ENCODE measurements around the gene FGFR3. TPM values are rescaled to one million over a fixed set of nuclear protein-coding genes. Genes with fewer than 3 reads are reported as not detected.

FGFR3 gene
- total RNA-seq, 4 donors from 2014 or later, result 0.78 to 5.1 (median 1.6) TPM

DNA sequence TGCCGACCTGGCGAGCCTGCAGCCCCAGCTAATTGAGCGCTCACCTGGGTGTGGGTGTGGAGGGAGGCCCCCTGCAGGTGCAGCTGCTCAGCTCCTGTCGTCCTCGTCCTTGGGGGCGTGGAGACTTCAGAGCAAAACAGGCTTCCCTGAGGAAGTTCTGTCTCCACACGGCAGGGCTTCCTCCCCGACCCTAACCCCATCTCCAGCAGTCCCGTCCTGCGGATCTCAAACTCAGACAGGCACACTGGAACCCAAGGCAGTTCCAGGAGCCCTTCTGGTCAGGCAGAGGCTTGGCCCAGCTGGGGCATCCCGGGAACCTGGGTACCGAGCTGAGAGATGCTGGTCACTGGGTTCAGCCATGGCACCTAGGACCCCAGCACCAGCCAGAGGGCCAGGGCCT is 47.4 kb upstream of the FGFR3 start:
- H3K27ac ChIP-seq, result no peak overlapping the region
- no peaks in the 10 kb centered on the region for H3K9me3 ChIP-seq
- no peak overlapping the region for H3K4me3 ChIP-seq (replicated peaks in 1 of 3)
- no peak for DNase-seq
- TF ChIP-seq POLR2A (IDR thresholded peaks at IDR 0.05), result no peak
- TF ChIP-seq, protein P1, sequence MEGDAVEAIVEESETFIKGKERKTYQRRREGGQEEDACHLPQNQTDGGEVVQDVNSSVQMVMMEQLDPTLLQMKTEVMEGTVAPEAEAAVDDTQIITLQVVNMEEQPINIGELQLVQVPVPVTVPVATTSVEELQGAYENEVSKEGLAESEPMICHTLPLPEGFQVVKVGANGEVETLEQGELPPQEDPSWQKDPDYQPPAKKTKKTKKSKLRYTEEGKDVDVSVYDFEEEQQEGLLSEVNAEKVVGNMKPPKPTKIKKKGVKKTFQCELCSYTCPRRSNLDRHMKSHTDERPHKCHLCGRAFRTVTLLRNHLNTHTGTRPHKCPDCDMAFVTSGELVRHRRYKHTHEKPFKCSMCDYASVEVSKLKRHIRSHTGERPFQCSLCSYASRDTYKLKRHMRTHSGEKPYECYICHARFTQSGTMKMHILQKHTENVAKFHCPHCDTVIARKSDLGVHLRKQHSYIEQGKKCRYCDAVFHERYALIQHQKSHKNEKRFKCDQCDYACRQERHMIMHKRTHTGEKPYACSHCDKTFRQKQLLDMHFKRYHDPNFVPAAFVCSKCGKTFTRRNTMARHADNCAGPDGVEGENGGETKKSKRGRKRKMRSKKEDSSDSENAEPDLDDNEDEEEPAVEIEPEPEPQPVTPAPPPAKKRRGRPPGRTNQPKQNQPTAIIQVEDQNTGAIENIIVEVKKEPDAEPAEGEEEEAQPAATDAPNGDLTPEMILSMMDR (IDR thresholded peaks at IDR 0.05), result no peak
- 83% methylated on average over 11 to 12 of the region's 12 CpGs for WGBS, 2 donors
- H3K27me3 ChIP-seq, result no peaks in the 10 kb centered on the region
- intact Hi-C loops (cut with DNase I), result loop anchor here (5.0 kb wide), 2 partner anchors 62 to 442 kb away; no protein-coding TSS in a partner anchor
- H3K36me3 ChIP-seq, result no peaks in the 10 kb centered on the region
- peaks cover 0 to 5% of the 10 kb centered on the region in 2 donors for H3K4me1 ChIP-seq

DNA sequence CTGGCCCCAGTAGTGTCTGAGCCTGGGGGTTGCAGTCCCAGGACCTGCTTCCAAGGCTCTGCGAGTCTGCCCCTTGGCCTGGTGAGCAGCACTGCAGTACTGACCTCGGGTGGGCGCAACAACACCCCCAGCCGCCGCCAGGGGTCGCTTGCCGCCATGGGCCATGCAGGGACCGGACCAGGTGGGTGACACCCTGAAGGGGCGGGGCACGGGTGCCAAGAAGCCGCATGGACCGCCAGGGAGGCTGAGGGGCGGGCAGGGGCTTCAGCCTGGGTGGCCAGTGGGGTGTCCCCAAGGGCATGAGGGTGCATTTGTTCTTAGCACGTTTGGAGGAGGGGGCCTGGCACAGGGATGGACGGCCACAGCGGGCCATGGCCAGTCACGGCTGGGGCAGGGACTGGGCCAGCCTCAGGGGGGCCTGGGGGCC is 46.8 kb upstream of the FGFR3 start:
- intact Hi-C loops (cut with DNase I), result loop anchor here (5.0 kb wide), 2 partner anchors 61 to 441 kb away; no protein-coding TSS in a partner anchor
- DNase-seq, result peak; percentile 68 to 75
- no peak for TF ChIP-seq POLR2A (IDR thresholded peaks at IDR 0.05)
- TF ChIP-seq, protein P1 (IDR thresholded peaks at IDR 0.05), result peak; percentile 59 to 84 (median 70)
- H3K9me3 ChIP-seq, result no peaks in the 10 kb centered on the region
- H3K27ac ChIP-seq, result no peak overlapping the region
- no peaks in the 10 kb centered on the region for H3K36me3 ChIP-seq
- H3K4me3 ChIP-seq (replicated peaks in 1 of 3), result no peak overlapping the region
- WGBS, 2 donors, result no CpG with 5 or more reads among the region's 17 CpGs
- H3K4me1 ChIP-seq, result peaks cover 0 to 5% of the 10 kb centered on the region in 2 donors
- H3K27me3 ChIP-seq, result no peaks in the 10 kb centered on the region

GRCh38 chr4:1746919-1747602 is 46.0 kb upstream of the FGFR3 start:
- no peak for DNase-seq
- Histone ChIP-seq H3K4me3 (replicated peaks in 1 of 3) (no peak overlapping the region), H3K9me3 (no peaks in the 10 kb centered on the region), H3K27ac (no peak overlapping the region), H3K4me1 (peaks cover 0 to 5% of the 10 kb centered on the region in 2 donors), H3K36me3 (no peaks in the 10 kb centered on the region), H3K27me3 (no peaks in the 10 kb centered on the region)
- 86 to 87% methylated on average over 10 of the region's 33 CpGs for WGBS, 2 donors
- TF ChIP-seq, protein P1 (IDR thresholded peaks at IDR 0.05), result no peak
- TF ChIP-seq POLR2A (IDR thresholded peaks at IDR 0.05), result no peak
- intact Hi-C loops (cut with DNase I), result loop anchor here (5.0 kb wide), 2 partner anchors 60 to 440 kb away; no protein-coding TSS in a partner anchor

GRCh38 chr4:1747603-1747967 is 45.5 kb upstream of the FGFR3 start:
- Histone ChIP-seq H3K27ac (no peak overlapping the region), H3K4me1 (peaks cover 0 to 5% of the 10 kb centered on the region in 2 donors), H3K36me3 (no peaks in the 10 kb centered on the region), H3K27me3 (no peaks in the 10 kb centered on the region), H3K4me3 (replicated peaks in 1 of 3) (no peak overlapping the region), H3K9me3 (no peaks in the 10 kb centered on the region)
- DNase-seq, result no peak
- TF ChIP-seq, protein P1 (IDR thresholded peaks at IDR 0.05), result no peak
- TF ChIP-seq POLR2A (IDR thresholded peaks at IDR 0.05), result no peak
- intact Hi-C loops (cut with DNase I), result loop anchor here (5.0 kb wide), 2 partner anchors 60 to 440 kb away; no protein-coding TSS in a partner anchor
- WGBS, 2 donors, result 86 to 91% methylated on average over 7 to 15 of the region's 16 CpGs

DNA sequence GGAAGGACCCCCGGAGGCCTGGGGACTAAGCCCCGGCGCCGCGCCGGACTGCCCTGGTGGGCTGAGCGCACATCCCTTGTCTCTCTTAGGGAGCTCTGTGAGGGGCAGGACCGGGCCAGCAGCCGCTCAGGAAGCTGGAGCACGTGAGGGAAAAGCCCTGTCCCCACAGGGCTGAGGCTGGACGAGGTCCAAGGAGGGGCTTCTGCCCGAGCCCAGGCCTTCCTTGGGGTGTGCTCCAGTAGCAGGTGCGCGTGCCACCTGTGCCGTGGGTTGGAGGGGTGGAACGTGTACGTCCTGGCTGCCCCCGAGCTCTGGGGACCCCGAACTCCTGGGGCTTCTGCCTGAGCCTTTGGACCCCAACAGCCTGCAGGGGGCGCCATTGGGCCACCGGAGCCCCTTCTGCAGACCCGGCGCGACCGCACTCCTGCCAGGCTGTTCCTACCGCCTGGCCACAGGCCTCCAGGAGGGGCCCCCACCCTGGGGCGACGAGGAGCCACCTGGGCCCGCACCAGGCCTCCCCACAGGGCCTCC is 44.6 kb upstream of the FGFR3 start:
- peak; percentile 68 to 69 for DNase-seq
- Histone ChIP-seq H3K27ac (no peak overlapping the region), H3K36me3 (no peaks in the 10 kb centered on the region), H3K4me3 (replicated peaks in 1 of 3) (no peak overlapping the region), H3K9me3 (no peaks in the 10 kb centered on the region), H3K4me1 (peaks cover 0 to 5% of the 10 kb centered on the region in 2 donors), H3K27me3 (no peaks in the 10 kb centered on the region)
- intact Hi-C loops (cut with DNase I), result loop anchor here (2.0 to 5.0 kb wide), 3 partner anchors 59 to 439 kb away; no protein-coding TSS in a partner anchor
- TF ChIP-seq, protein P1 (IDR thresholded peaks at IDR 0.05), result peak; percentile 51 to 73 (median 64)
- no peak for TF ChIP-seq POLR2A (IDR thresholded peaks at IDR 0.05)
- 4 to 7% methylated on average over 13 to 17 of the region's 29 CpGs for WGBS, 2 donors

Data from thyroid gland (tissue), 4 donors.